Fibroblast of villous mesenchyme (primary cell): ENCODE results near the gene FGR. TPM values are rescaled to one million over a fixed set of nuclear protein-coding genes. Genes with fewer than 3 reads are reported as not detected.

Experiments used
- DNase-seq: peaks from one replicate; pipeline ENCODE4 v3.0.0-alpha.2; 2010; ENCODE audit warnings: low read depth
- H3K4me3 ChIP-seq: 2 replicates; pipeline ENCODE4 v1.5.1; 2011; ENCODE audit warnings: low read depth, mild to moderate bottlenecking, low read length
- CTCF ChIP-seq: IDR thresholded peaks from 2 replicates; pipeline ENCODE4 v1.5.1; 2012; ENCODE audit warnings: low read depth, mild to moderate bottlenecking, low read length; ENCODE audit not compliant: insufficient read depth
- total RNA-seq: library from RNA; depleted of rRNA; stranded (reverse); fragments of >200 nt; gene quantifications from 2 replicates; pipeline ENCODE4 v1.2.3, GENCODE V29; 2012

FGR gene
- total RNA-seq, 1 donor, result not detected

- DNase-seq, result no peak
- no peak for TF ChIP-seq CTCF
- no peak overlapping the region for H3K4me3 ChIP-seq
Measured at GRCh38 chr1:27614625-27615344, 20.2 kb downstream of the FGR start.

- H3K4me3 ChIP-seq, result no peak overlapping the region
- no peak for DNase-seq
- TF ChIP-seq CTCF, result no peak
Measured at GRCh38 chr1:27614043-27614624, 20.9 kb downstream of the FGR start.

GRCh38 chr1:27612718-27613117 lies 22.3 kb downstream of the FGR start:
- no peak for DNase-seq
- no peak overlapping the region for H3K4me3 ChIP-seq
- TF ChIP-seq CTCF, result no peak

GRCh38 chr1:27611450-27611849 lies 23.5 kb downstream of the FGR start:
- no peak overlapping the region for H3K4me3 ChIP-seq
- no peak for DNase-seq
- TF ChIP-seq CTCF, result no peak

- TF ChIP-seq CTCF, result no peak
- no peak for DNase-seq
- no peak overlapping the region for H3K4me3 ChIP-seq
Measured at GRCh38 chr1:27609618-27610240, 25.3 kb downstream of the FGR start.

- no peak for TF ChIP-seq CTCF
- H3K4me3 ChIP-seq, result no peak overlapping the region
- DNase-seq, result no peak
Measured at GRCh38 chr1:27609210-27609555, 25.8 kb downstream of the FGR start.
